HepG2 (cell line): ENCODE results near the gene PHKB. TPM values are rescaled to one million over a fixed set of nuclear protein-coding genes. Genes with fewer than 3 reads are reported as not detected.

Experiments used
- DDIT3 ChIP-seq: sonication (generic); formaldehyde crosslinking; IDR thresholded peaks from 2 replicates; pipeline ENCODE4 v1.4.0; 2020; ENCODE audit warnings: mild to moderate bottlenecking, missing genetic modification reagents
- IRF9 ChIP-seq: sonication (generic); formaldehyde crosslinking; IDR thresholded peaks from 2 replicates; pipeline ENCODE4 v1.8.0; 2022; ENCODE audit warnings: missing genetic modification reagents, mild to moderate bottlenecking, borderline replicate concordance
- LRRFIP1 ChIP-seq: sonication (generic); formaldehyde crosslinking; conservative IDR thresholded peaks from 2 replicates; pipeline ENCODE4 v1.4.0; 2020; ENCODE audit warnings: missing genetic modification reagents
- PATZ1 ChIP-seq: sonication (generic); formaldehyde crosslinking; IDR thresholded peaks from 2 replicates; pipeline ENCODE4 v1.4.0; 2020; ENCODE audit warnings: missing genetic modification reagents
- POLR2AphosphoS2 ChIP-seq: IDR thresholded peaks from 2 replicates; pipeline ENCODE4 v1.6.1; 2011; ENCODE audit warnings: low read depth, low read length, improper control_type of control experiment
- PRDM10 ChIP-seq: sonication (generic); formaldehyde crosslinking; IDR thresholded peaks from 2 replicates; pipeline ENCODE4 v1.4.0; 2020; ENCODE audit warnings: low read depth, missing genetic modification reagents
- RNF2 ChIP-seq: fragments of 450-650 bp; conservative IDR thresholded peaks from 2 replicates; pipeline ENCODE4 v1.6.1; 2016; ENCODE audit warnings: low read depth
- TBX2 ChIP-seq: sonication (generic); formaldehyde crosslinking; IDR thresholded peaks from 2 replicates; pipeline ENCODE4 v1.5.0; 2020; ENCODE audit warnings: missing genetic modification reagents, mild to moderate bottlenecking, borderline replicate concordance
- YEATS4 ChIP-seq: sonication (generic); formaldehyde crosslinking; IDR thresholded peaks from 2 replicates; pipeline ENCODE4 v1.4.0; 2020; ENCODE audit warnings: missing genetic modification reagents, borderline replicate concordance
- ZEB1 ChIP-seq: IDR thresholded peaks from 2 replicates; pipeline ENCODE4 v1.6.1; 2012; ENCODE audit warnings: mild to moderate bottlenecking, low read depth, inconsistent platforms; ENCODE audit not compliant: insufficient replicate concordance
- ZNF276 ChIP-seq: sonication (generic); formaldehyde crosslinking; IDR thresholded peaks from 2 replicates; pipeline ENCODE4 v1.4.0; 2020; ENCODE audit warnings: mild to moderate bottlenecking, low read depth, missing genetic modification reagents
- ZNF446 ChIP-seq: sonication (generic); formaldehyde crosslinking; IDR thresholded peaks from 2 replicates; pipeline ENCODE4 v1.5.0; 2020; ENCODE audit warnings: mild to moderate bottlenecking, missing genetic modification reagents
- ZNF674 ChIP-seq: sonication (generic); formaldehyde crosslinking; IDR thresholded peaks from 2 replicates; pipeline ENCODE4 v1.5.0; 2020; ENCODE audit warnings: low read depth, mild to moderate bottlenecking, missing genetic modification reagents
- ZNF841 ChIP-seq: sonication (generic); formaldehyde crosslinking; IDR thresholded peaks from 2 replicates; pipeline ENCODE4 v1.8.1; 2023; ENCODE audit warnings: missing genetic modification reagents, borderline replicate concordance
- polyA plus RNA-seq, 8 experiments: library from polyadenylated mRNA; depleted of rRNA in 3 of 8; stranded (reverse) in 7 of 8; unstranded in 1 of 8; fragments of >200 nt; fragmentation: Illumina TruSeq in 4 of 8; extraction: Trizol in 4 of 8; gene quantifications; 2 replicates each; pipeline versions ENCODE4 v1.2.1 to v1.2.3, GENCODE V29; 2011 to 2016; ENCODE audit warnings: low read depth in 4 of 8, missing spikeins in 1 of 8, mixed read lengths in 1 of 8; ENCODE audit not compliant: insufficient read depth in 1 of 8
- total RNA-seq, 5 experiments: library from RNA; depleted of rRNA; stranded (reverse); fragments of >200 nt; fragmentation: Illumina TruSeq; extraction: Trizol; gene quantifications; 2 replicates each; pipeline ENCODE4 v1.2.3, GENCODE V29; 2016; ENCODE audit warnings: low read depth in 1 of 5

PHKB gene
- total and polyA plus RNA-seq, 2 of the 13 experiments (the other 11 are each of a cell fraction or from before 2014, with no cell fraction given): 66.0 to 80.8 TPM

- no peak for TF ChIP-seq PRDM10 (CRISPR knock-in tag)
- no peak for TF ChIP-seq LRRFIP1 (CRISPR knock-in tag)
- peak; percentile 74 for TF ChIP-seq ZEB1
- no peak for TF ChIP-seq IRF9 (CRISPR knock-in tag)
- TF ChIP-seq ZNF446 (CRISPR knock-in tag): no peak
- TF ChIP-seq YEATS4 (CRISPR knock-in tag): peak; percentile 87
- TF ChIP-seq ZNF674: no peak
- no peak; the same call in 1 of the 2 replicates for TF ChIP-seq RNF2
- no peak for TF ChIP-seq DDIT3
- TF ChIP-seq TBX2 (CRISPR knock-in tag): peak; percentile 83; the same call in 1 of the 2 replicates
- peak; percentile 45; the same call in 1 of the 2 replicates for TF ChIP-seq PATZ1
- TF ChIP-seq ZNF276 (CRISPR knock-in tag): no peak
- no peak for TF ChIP-seq ZNF841
- TF ChIP-seq POLR2AphosphoS2: no peak
These were observed 38.7 kb downstream of the PHKB start (continued) for GRCh38 chr16:47499700-47500264.
